Gastrocnemius medialis (tissue), 4 donors: Measurements from ENCODE around the gene ANO9. TPM values are rescaled to one million over a fixed set of nuclear protein-coding genes. Genes with fewer than 3 reads are reported as not detected.

ENCODE experiments used
- ATAC-seq, 2 donors: fragments of 150-250 bp; one replicate each; pipeline ENCODE4 v1.9.1; 2016
- DNase-seq, 2 donors: peaks; one replicate each; pipeline ENCODE4 v3.0.0-alpha.2; 2019
- H3K27ac ChIP-seq, 4 donors: fragments of 200-600 bp; sonication (generic); 1 replicate in 1 of 4; 2 replicates in 3 of 4; pipeline ENCODE4 v1.5.1; 2016 to 2018; ENCODE audit warnings: mild to moderate bottlenecking in 2 of 4, moderate library complexity in 1 of 4
- H3K27me3 ChIP-seq, 3 donors: fragments of 200-600 bp; sonication (generic) in 2 of 3; 1 replicate in 1 of 3; 2 replicates in 2 of 3; pipeline versions ENCODE4 v1.5.1 to v1.6.0; 2016 to 2019; ENCODE audit warnings: mild to moderate bottlenecking in 1 of 3, moderate library complexity in 1 of 3
- H3K36me3 ChIP-seq, 2 donors: fragments of 200-600 bp; sonication (generic) in 1 of 2; one replicate each; pipeline ENCODE4 v1.5.1; 2017 to 2018
- H3K4me1 ChIP-seq, 2 donors: fragments of 200-600 bp; sonication (generic) in 1 of 2; one replicate each; pipeline ENCODE4 v1.5.1; 2016 to 2017; ENCODE audit warnings: mild to moderate bottlenecking in 2 of 2
- H3K4me3 ChIP-seq, 4 donors: fragments of 200-600 bp; sonication (generic) in 3 of 4; 1 replicate in 1 of 4; 2 replicates in 3 of 4; pipeline ENCODE4 v1.5.1; 2016 to 2019; ENCODE audit warnings: mild to moderate bottlenecking in 2 of 4
- H3K9me3 ChIP-seq, 3 donors: fragments of 200-600 bp; sonication (generic) in 2 of 3; 1 replicate in 1 of 3; 2 replicates in 2 of 3; pipeline ENCODE4 v1.5.1; 2016 to 2019
- POLR2A ChIP-seq, 2 donors: fragments of 450-650 bp; IDR thresholded peaks; one replicate each; pipeline ENCODE4 v1.6.1; 2017; ENCODE audit warnings: antibody characterized with exemption in 2 of 2, mild to moderate bottlenecking in 2 of 2, moderate library complexity in 2 of 2
- in situ Hi-C, 4 donors: fragments of 200-750 bp; cut with MboI; loops; one replicate each; pipeline versions ENCODE4 v1.15.0 to v1.8.0; 2017; ENCODE audit warnings: low sequenced_read_pairs in 4 of 4
- intact Hi-C: fragments of 100-400 bp; cut with DNase I; formaldehyde crosslinking; loops from one replicate; pipeline ENCODE4 v1.15.1; 2023; ENCODE audit warnings: low total_unique reads
- total RNA-seq, 4 donors: library from RNA; depleted of rRNA; stranded (reverse); fragments of >200 nt; gene quantifications; one replicate each; pipeline versions ENCODE4 v1.1.0 to v1.2.3, GENCODE V29; 2016
- TF ChIP-seq, protein P1 (sequence below), 5 experiments: fragments of 450-650 bp in 3 of 5; fragments of 200-600 bp in 2 of 5; sonication (generic) in 2 of 5; IDR thresholded peaks in 4 of 5; conservative IDR thresholded peaks in 1 of 5; 1 replicate in 4 of 5; 2 replicates in 1 of 5; pipeline ENCODE4 v1.5.1; 2016 to 2019; ENCODE audit warnings: antibody characterized with exemption in 5 of 5, mild to moderate bottlenecking in 3 of 5, moderate library complexity in 3 of 5

ANO9 gene
- total RNA-seq, 4 donors from 2014 or later, result 0.23 to 0.41 TPM; not detected in 2

DNA sequence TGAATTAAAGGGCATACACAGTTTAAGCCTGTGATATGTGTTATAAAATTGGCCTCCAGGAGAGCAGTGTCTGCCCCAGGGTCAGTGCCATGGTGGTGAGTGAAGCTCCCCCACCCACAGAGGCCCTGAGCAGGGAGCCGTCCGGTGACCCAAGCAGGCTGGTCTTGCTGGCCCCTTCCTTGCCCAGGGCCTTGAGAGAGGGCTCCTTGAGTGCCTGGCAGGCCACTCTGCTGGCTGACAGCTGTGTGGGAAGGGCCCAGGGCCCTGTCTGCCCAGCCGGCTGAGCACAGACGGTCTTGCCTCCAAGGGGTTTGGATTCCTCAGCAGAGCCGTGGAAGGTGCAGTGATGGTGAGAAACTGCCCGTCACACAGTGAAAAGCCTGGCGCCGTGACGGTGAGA, 34.1 kb upstream of the ANO9 start:
- DNase-seq, result no peak
- in situ Hi-C loops, result no loop called here
- H3K27me3 ChIP-seq, result no peaks in the 10 kb centered on the region
- H3K4me1 ChIP-seq, result no peaks in the 10 kb centered on the region
- TF ChIP-seq, protein P1, sequence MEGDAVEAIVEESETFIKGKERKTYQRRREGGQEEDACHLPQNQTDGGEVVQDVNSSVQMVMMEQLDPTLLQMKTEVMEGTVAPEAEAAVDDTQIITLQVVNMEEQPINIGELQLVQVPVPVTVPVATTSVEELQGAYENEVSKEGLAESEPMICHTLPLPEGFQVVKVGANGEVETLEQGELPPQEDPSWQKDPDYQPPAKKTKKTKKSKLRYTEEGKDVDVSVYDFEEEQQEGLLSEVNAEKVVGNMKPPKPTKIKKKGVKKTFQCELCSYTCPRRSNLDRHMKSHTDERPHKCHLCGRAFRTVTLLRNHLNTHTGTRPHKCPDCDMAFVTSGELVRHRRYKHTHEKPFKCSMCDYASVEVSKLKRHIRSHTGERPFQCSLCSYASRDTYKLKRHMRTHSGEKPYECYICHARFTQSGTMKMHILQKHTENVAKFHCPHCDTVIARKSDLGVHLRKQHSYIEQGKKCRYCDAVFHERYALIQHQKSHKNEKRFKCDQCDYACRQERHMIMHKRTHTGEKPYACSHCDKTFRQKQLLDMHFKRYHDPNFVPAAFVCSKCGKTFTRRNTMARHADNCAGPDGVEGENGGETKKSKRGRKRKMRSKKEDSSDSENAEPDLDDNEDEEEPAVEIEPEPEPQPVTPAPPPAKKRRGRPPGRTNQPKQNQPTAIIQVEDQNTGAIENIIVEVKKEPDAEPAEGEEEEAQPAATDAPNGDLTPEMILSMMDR (IDR thresholded peaks at IDR 0.05 in 4 of 5, conservative IDR thresholded peaks at IDR 0.05 in 1 of 5), result no peak
- no peak for TF ChIP-seq POLR2A (IDR thresholded peaks at IDR 0.05)
- H3K27ac ChIP-seq, result no peak overlapping the region
- H3K4me3 ChIP-seq, result no peak overlapping the region
- H3K36me3 ChIP-seq, result peaks cover 0 to 5% of the 10 kb centered on the region in 2 donors
- no peak for ATAC-seq
- intact Hi-C loops, result no loop called here
- H3K9me3 ChIP-seq, result no peaks in the 10 kb centered on the region

DNA sequence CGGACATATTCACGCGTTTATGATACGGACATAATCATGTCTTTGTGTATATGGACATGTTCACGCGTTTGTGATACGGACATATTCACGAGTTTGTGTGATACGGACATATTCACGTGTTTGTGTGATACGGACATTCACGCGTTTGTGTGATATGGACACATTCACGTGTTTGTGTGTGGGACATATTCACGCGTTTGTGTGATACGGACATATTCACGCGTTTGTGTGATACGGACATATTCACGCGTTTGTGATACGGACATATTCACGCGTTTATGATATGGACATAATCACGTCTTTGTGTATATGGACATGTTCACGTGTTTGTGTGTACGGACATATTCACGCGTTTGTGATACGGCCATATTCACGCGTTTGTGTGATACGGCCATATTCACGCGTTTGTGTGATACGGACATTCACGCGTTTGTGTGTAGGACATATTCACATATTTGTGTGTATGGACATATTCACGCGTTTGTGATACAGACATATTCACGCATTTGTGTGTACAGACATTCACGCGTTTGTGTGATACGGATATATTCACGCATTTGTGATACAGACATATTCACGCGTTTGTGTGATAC, 33.2 kb upstream of the ANO9 start:
- in situ Hi-C loops (no loop called here), intact Hi-C loops (no loop called here)
- Histone ChIP-seq H3K27me3 (no peaks in the 10 kb centered on the region), H3K27ac (no peak overlapping the region), H3K4me3 (no peak overlapping the region), H3K36me3 (peaks cover 0 to 5% of the 10 kb centered on the region in 2 donors), H3K9me3 (no peaks in the 10 kb centered on the region), H3K4me1 (peaks cover 2 to 3% of the 10 kb centered on the region in 2 donors)
- ATAC-seq (no peak), DNase-seq (no peak)
- TF ChIP-seq, protein P1 (IDR thresholded peaks at IDR 0.05 in 4 of 5, conservative IDR thresholded peaks at IDR 0.05 in 1 of 5), result no peak
- TF ChIP-seq POLR2A (IDR thresholded peaks at IDR 0.05), result no peak

DNA sequence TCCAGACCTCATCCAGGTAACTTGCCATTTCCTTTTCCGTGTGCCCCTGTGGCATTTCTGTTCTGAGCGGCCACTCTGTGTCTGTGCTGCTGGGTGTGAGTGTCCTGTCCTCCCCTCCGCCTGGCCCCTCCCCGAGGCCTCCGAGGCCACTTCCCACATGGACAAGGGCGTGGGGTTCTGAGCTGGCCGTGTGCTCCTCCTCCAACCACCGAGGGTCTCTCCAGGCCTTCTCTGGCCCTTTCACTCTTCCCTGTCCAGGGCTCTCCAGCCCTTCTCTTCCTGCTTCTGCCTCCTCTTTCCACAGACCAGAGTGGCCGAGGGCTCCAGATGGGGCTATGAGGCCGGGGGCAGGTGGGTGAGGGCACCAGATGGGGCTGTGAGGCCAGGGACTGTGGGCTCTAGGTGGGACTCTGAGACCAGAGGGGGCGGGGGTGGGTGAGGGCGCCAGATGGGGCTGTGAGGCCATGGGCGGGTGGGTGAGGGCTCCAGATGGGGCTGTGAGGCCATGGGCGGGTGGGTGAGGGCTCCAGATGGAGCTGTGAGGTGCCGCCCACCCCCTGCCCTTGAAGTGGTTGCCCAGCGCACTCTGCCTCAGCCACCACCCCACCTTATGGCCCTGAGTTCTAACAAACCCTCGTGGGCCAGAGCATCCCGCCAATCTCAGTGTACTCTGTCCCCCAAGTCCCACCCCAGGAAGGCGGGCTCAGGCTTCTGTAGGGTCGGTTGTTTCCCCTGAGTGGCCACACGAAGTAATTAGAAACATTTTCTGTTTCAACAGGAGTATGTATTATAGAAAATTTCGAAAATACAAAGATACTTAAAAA, 32.4 kb upstream of the ANO9 start:
- Histone ChIP-seq H3K27me3 (no peaks in the 10 kb centered on the region), H3K4me1 (peaks cover 8 to 10% of the 10 kb centered on the region in 2 donors), H3K27ac (no peak overlapping the region), H3K36me3 (peaks cover 0 to 3% of the 10 kb centered on the region in 2 donors), H3K9me3 (no peaks in the 10 kb centered on the region), H3K4me3 (no peak overlapping the region)
- DNase-seq (no peak), ATAC-seq (no peak)
- in situ Hi-C loops, result no loop called here
- intact Hi-C loops, result no loop called here
- TF ChIP-seq POLR2A (IDR thresholded peaks at IDR 0.05), result no peak
- TF ChIP-seq, protein P1 (IDR thresholded peaks at IDR 0.05 in 4 of 5, conservative IDR thresholded peaks at IDR 0.05 in 1 of 5), result no peak

DNA sequence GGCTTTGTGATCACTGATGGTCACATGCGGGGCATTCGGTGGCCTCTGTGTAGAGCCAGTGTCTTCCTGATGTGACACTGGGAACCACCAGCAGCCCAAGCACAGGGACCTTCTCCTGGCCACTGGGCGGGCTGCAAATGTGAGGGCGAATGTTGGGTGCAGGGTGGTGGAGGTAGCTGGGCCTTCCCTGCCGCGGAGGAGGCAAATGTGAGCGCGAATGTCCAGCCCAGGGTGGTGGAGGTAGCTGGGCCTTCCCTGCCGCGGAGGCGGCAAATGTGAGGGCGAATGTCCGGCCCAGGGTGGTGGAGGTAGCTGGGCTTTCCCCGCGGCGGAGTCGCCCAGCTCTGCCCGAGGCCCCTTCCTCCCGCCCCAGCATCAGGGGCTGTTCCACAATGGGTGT, 31.6 kb upstream of the ANO9 start:
- in situ Hi-C loops (no loop called here), intact Hi-C loops (no loop called here)
- no peak overlapping the region for H3K4me3 ChIP-seq
- H3K27ac ChIP-seq, result no peak overlapping the region
- DNase-seq (no peak), ATAC-seq (no peak)
- H3K27me3 ChIP-seq, result no peaks in the 10 kb centered on the region
- peaks cover 8 to 16% of the 10 kb centered on the region in 2 donors for H3K4me1 ChIP-seq
- H3K9me3 ChIP-seq, result no peaks in the 10 kb centered on the region
- H3K36me3 ChIP-seq, result no peaks in the 10 kb centered on the region
- TF ChIP-seq, protein P1 (IDR thresholded peaks at IDR 0.05 in 4 of 5, conservative IDR thresholded peaks at IDR 0.05 in 1 of 5), result no peak
- no peak for TF ChIP-seq POLR2A (IDR thresholded peaks at IDR 0.05)
